Activated CD4-positive, alpha-beta T cell treated with anti-CD3 and anti-CD28 coated beads, Interleukin-2, amount 50 U/mL, for 16 hours (primary cell): Measurements from ENCODE around the gene STEAP3.
"Not testable (repeated sequence)": the region's sequence is repeated elsewhere in the genome, so short reads cannot be mapped to it uniquely, and the experiment has no call there.

Experiments
- DNase-seq: peaks from one replicate; pipeline ENCODE4 v3.0.0-alpha.2; 2020

The STEAP3 gene

DNA sequence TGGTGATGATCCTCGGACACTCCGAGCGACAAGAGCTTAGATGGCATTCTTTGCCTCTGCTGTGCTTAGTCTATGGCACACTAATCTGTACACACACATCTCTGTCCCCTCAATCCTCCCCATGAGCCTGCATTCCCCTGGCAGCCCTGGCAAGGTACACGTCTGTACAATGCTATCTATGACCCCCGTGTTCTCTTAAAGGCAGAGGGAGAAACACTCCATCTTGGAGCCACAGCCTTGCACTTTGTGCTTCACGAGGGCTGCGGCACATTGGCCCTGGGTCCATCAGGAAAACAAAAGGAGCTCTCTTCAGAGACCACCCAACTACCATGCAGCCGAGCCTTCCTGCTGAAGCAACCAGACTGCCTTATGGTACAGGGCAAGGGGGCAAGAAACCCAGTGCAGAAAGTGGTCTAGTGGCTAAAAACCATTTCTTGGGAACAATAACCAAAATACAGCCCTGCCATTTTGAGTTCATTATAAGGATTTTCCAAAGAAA, 42.5 kb downstream of the STEAP3 start:
- DNase-seq: no peak

DNA sequence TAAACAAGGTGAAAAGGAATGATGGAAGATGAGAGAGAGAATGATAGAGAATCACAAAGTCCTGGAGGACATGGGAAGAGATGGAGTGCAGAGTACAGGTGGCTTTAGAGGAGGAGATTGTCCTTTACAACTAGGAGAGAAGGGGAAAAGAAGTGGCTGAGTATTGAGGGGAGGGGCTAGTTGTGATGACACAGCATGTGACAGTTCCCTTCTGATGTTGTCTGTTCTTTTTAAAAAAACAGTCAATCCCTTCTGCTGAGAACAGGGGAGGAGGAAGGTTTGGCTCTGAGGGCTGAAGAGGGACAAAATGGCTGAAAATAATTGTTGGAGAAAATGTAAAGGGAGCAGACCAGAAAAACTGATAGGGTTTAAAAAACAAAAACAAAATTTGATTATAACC, 44.0 kb downstream of the STEAP3 start:
- no peak for DNase-seq

DNA sequence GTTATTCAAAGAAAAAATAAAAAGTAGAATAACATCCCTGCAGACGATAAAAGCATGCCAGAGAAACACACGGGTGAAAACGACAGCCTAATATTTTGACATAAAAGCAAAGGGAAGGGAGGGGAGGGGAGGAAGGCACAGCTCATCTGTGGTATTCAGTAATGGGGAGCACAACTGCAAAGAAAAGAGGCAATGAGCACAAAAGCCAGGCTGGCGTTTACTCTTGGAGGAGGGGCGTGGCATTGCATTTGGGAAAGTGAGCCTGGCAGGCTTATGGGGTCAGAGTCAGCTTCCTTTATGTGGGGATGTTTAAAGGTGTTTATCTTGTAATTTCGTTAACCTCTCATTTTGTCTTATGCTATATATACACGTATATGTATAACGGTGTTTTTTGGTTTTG, 53.2 kb downstream of the STEAP3 start:
- no peak for DNase-seq

DNA sequence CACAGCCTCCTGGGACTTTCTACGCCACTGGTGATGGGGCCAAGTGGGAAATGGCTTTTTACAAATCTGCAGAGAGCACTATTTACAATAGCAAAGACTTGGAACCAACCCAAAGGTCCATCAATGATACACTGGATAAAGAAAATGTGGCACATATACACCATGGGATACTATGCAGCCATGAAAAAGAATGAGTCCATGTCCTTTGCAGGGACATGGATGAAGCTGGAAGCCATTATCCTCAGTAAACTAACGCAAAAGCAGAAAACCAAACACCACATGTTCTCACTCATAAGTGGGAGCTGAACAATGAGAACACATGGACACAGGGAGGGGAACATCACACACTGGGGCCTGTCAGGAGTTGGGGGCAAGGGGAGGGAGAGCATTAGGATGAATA, 54.8 kb downstream of the STEAP3 start:
- DNase-seq: not testable (repeated sequence)

DNA sequence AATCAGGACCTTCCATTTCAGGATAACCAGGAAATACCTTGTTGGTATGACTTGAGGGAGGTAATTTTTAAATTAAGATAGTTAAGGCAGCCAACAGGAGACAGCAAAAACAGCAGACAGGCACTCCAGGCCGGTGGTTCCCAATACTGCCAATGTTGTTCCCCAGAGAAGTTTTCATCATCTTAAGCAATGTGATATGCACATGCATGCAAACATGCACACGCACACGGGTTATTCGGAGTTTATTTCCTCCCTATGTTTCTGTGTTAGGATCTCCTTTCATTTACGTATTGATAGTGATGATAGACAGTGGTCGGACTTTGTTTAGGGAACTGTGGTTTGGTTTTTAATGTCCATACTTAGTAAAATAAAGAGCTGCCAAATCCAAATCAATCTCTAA, 55.3 kb downstream of the STEAP3 start:
- DNase-seq: no peak

DNA sequence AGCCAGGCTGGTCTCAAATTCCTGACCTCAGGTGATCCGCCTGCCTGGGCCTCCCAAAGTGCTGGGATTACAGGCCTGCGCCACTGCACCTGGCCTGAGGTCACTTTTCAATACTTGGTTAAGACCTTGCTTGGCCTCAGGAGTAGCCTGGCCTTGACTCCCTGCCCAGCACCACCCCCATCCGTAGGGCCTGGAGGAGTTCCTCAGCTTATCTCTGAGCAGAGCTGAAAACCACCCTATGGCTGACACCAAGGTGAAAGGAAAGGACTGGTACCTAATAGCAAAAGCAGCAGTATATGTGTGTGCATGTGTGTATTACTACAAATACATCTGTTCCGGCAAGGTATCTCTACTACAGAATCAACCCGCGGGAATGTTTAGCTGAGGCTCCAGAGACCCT, 56.0 kb downstream of the STEAP3 start:
- no peak for DNase-seq

DNA sequence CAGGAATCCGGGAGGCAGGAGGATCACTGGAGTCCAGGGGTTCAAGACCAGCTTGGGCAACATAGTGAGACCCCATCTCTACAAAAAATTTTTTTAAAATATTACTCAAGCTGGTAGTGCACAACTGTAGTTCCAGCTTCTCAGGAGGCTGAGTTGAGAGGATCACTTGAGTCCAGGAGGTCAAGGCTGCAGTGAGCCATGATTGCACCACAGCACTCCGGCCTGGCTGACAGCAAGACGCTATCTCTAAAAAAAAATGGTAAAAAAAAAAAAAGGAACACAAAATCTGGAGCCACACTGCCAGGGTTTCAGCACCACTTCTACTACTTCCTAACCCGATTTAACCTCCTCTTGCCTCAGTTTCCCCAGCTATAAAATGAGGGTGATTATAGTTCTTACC, 57.0 kb downstream of the STEAP3 start:
- DNase-seq: no peak

DNA sequence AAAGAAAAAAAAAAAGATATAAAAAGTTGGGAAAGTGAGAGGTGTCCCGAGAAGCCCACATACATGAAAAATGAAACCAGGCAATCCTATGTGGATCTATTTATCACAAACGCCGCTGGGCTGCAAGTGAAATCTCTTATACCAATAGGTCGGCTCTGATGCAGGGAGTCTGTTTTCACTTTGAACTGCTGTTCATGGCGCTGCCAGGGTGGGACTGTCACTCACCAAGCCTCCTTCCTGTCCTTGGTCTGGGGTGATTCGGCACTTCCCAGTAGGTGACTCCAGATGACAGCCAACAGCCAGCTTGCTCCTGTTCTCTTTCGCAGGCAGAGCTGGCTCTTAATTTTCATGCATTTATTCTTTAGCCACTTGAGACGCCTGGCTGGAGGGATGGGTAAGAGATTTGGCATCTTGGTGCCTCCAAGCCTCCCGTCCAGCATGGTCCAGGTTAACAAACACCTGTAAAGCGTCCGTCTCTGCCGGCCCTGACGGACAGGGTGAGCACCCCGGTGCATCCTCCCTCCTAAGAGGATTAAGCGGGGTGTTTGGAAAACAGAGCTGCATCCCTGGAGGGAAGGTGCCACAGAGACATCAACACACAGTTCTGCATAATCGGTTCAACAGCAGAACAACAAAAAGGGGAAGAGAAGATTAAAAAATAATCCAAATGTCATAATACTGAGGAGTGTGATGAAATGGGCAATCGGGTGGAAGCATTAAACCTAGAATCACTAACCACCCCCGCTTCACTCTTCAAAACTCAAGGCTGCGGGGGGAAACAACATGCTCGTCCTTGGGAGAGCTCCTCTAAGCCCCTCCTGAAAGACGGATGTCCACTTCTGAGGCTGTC, 58.7 kb downstream of the STEAP3 start:
- no peak for DNase-seq

DNA sequence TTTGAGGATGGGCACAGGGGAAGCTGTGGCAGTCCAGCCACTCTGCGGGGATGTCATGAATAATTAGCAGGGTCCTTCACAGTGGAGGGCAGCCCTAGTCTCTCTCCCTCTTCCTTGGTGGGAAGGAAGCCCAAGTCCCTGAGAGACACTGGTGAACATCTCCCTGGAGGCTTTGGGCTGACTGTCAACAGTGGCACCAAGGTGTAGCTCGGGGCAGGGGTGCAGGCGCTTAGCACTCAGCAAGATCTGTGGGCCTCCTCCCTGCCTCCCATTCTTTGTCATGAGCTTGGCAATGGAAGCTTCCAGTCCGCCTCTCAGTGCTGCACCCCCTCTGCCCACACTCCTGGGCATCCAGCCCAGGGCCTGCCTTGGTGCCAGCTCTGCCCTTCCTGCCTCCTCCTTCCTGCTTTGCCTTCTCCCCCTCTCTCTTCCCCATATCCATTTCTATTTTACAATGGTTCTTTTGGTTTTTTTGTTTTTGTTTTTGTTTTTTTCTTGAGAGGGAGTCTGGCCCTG, 59.4 kb downstream of the STEAP3 start:
- no peak for DNase-seq

DNA sequence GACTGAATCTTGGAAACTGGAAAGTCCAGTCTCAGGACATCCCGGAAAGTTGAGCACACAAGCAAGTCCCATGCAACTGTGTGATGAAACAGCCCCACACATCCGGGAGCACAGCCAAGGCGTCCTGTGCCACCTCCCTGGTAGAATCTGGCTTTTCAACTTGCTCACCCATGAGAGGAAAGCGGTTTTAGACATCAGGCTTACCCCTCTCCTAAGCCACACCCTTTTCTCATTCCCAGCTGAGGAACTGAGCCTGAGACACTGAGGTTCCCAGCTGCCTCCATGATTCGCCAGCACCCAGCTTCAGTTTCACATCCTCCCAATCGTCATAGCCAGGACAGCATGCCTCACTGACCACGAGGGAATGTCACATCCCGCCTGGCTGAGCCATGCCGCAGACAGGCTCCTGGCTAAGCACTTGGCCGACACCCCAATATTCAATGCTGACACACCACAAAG, 60.3 kb downstream of the STEAP3 start:
- DNase-seq: no peak

DNA sequence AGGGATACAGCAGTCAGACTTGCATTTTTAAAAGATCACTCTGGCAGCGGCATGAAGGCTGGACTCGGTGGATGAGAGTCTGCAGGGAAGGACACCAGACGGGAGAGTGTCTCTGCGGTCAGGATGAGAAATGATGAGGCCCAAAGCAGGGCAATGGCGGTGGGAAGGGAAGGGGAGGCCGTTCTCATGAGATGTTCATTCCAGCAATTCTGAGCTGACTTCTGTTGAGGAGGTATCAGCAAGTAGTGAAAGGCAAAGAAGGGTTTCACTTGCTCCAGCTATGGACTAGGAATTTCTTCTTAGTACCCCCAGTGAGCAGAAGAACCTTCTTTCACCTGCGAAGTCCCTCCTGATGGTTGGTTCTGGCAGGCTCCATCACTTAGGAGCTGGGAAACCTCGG, 63.0 kb downstream of the STEAP3 start:
- DNase-seq: no peak

DNA sequence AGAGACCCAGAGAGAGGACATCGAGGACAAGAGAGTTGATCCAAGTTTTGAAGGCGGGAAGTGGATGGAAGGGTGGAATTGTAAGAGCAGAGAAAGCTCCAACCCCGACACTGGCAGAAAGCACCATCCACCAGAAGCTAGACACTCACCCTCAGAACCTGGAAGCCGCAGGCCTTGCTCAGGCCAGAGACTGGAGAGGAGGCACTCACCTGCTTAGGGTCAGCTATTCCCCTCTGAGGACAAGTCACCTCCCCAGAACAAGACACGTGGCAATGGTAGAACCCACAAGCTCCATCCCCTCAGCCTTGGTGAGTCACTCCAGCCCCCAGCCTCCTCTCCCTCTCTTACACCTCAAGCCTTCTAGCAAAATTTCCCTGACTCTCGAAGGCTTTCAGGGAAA, 64.9 kb downstream of the STEAP3 start:
- no peak for DNase-seq

DNA sequence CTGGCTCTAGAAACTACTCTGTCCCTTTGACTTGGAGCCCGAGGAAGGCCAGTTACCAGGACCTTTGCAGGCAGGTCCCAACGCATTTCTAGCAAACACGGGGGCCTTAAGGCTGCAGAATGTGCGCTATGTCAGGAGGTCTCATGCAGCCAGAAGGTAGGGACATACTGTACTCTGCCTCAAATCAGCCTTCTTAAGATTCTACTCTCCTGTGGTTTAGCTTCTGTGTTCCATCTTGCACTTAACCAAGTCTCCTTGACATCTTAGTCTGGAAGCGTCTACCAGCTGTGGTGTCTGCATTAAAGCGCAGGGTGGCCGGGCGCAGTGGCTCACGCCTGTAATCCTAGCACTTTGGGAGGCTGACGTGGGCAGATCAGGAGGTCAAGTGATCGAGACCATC, 65.5 kb downstream of the STEAP3 start:
- no peak for DNase-seq

DNA sequence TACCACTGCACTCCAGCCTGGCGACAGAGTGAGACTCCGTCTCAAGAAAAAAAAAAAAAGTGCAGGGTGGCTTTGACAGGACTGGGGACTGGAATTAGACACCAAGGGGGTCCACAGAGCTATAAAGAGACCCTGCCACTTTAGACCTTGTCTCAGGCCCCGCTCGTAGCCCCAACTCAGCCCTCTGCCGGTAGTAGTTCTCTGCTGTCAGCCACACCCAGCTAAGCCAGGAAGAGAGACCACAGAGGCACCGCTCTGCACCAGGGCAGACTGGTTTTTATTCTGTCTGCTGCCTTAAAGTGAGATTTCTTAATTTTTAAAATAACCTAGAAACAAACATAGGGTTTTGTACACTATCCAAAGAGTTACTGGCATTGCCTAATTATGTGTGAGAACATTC, 66.0 kb downstream of the STEAP3 start:
- DNase-seq: no peak

DNA sequence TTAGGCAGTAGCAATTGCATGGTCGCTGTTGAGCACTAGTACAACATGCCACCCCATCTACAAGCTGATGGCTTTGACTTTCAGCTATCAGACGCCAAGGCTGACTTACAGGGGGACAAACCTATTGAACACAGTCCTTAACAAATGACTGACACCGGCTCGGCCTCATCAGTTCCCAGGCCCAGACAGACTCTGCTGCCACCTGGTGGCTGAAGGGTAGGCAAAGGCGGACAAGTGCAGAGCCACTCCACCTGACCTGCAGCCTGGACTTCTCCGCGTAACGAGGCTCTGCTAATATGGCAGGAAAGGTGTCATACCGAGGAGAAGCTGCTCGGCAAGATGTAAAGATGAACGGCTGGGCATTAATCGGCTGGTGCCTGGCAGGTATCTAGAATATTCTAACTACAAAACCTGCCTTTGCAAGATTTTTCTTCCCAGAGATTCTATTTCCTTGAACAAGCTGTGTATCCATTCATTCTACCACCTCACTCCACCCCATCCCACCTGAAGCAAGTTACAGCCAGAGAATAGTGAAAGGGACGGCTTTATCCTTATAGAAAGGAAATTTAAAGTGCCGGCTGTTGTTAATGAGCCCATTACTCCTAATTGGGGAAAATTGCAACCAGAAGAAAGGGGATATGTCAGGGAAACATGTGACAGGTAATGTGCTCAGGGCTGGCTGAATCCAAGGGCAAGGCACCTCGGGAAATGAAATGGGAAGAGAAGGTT, 67.4 kb downstream of the STEAP3 start:
- peak; percentile 63 for DNase-seq

DNA sequence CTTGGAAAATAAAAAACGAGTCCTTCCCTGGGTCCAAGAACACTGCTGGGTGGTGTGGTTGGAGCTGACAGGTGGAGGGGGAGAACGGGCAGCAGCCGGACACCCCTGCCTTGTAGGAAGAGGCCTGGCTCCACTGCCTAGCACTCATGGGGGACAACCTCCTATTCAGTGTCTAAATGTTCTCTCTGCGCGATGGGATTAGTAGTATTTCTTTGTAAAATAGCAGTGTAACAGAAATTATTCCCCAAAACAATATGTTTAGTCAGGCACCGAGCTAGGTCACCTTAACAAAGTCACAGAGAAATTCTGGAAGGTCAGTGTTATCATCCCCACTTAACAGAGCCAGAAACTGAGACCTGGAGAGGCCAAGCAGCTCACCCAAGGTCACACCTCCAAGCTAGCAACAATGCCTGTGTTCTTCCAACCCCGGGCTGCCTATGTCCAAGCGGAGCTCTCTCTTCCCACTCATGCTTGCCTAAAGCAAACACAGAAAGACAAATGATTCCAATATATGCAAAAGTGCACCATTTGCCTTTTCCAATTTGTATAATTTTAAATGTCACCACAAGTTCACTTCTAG, 68.0 kb downstream of the STEAP3 start:
- no peak for DNase-seq

DNA sequence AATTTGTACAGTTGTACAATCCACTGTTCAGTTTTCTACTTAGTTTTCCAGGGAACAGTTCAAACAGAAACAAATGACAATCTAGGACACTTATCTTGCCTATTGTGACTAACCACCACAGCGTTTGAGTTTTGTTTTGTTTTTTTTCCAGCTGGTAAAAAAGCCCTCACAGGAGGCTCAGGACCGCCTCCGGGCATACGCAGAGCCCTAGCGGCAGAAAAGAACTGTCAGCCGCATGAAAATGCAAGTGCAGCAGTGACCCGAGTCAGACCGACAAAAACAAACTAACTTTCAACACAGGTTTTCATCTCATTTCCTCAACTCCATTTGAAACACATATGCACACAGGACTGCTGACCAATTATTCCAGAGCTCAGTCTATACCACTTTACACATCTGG, 68.6 kb downstream of the STEAP3 start:
- no peak for DNase-seq

DNA sequence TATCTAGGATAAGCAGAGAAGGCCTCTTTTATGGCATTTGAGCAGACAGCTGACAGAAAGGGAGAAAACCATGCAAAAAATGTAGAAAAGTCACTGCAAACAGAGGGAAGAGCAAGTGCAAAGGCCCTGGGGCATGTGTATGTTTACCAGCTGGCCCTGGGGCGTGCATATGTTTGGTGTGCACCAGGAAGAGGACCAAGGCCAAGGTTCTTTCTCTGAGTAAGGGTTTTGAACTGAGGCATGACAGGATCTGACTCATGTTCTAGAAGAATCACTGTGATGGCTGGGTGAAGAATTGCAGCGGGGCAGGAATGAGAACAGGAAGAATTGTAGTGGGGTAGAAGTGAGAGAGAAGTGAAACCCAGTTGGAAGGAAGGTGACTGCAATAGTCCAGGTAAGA, 69.6 kb downstream of the STEAP3 start:
- DNase-seq: no peak

DNA sequence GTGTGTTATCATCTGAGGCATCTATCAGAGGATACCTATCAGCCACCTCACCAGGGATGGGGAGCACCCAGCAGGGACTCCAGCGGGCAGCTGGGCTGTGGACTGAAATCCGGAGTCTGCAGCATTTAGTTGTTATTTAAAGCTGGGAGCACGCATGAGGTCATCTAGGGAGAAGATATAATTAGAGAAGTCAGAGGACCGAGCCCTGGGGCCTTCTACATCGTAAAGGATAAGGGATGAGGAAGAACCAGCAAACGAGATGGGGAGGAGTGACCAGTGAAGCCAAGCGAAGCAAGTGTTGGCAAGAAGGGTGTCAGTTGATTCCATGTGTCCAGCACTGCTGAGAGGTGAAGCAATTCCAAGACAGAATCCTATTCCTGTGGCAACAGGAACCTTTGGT, 70.3 kb downstream of the STEAP3 start:
- DNase-seq: no peak

DNA sequence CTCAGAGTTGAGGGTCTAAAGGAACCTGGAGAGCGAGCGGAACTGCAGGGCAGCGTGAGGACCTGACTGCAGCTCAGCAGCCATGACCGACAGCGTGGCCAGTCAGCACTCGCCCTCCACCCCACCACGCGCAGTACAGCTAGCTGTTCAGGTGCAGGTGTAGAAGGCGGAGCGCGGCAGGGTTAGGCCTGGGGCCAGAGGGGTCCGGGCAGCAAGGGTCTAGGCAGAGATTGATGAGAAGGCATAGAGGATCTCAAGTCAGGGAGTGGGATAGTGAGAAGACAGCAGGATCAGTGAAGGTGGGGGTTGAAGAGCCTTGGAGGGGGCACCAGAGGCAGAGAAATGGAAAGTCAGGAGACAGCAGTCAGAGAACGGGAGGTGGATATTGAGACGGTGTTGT, 71.0 kb downstream of the STEAP3 start:
- no peak for DNase-seq

DNA sequence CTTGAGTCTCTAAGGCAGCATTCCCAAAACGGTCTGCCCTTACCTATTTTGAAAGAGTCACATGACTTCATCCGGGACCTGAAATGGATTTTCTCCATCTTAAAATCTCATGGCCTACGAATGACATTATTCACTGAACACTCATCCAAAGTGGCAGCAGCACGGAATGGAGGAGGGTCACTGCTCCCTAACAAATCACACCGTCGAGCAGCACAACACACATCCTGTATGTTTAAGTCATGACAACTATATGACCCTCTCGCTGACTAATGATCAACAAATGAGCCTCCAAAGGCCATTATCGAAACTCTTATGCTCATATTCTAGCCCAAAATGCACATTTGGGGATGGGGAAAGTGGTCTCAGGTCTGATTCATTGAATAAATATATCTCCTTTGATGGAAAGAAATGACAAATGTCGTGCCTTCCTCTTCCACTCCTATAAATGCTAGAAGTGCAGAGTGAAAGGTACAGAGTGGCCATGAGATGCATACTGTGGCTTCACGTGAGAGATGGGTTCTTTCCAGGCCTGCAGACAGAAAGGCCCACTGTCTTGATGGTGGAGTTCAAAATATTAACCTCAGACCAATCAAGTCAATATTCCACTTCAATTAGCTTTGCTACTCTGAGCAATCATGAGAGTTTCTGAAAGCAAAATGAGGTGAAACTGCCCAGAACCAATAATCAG, 72.2 kb downstream of the STEAP3 start:
- no peak for DNase-seq

DNA sequence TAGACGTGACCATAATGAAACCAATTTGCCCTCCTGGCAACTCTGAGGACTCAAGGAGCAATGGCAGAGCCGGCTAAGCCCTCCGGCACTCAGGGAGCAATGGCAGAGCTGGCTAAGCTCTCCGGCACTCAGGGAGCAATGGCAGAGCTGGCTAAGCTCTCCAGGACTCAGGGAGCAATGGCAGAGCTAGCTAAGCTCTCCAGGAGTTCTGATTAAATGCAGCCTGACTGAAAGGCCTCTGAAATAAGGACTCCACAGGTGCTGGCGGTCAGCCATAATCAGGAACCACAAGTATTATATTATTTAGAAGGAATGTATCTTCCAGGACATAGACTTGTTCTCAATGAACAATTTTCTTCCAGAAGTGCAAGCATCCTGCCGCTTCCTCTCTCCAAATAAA, 77.8 kb downstream of the STEAP3 start:
- no peak for DNase-seq

DNA sequence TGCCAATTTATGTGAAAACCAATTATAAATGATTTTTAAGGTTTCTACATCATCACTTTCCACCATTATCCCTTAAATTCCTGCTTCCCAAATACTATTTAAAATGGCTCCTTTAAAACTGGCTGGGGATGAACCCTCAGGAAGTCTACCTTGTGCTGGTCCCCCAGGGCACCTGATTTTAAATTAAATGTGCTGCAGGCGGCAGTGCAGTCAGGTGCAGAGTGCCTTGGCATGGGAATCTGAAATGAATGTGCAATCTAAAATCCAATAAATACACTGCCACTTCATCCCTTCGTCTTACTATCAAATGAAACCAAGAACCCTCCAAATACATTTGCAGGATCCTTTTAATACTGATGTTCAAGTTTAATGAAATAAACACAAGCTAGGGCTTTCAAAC, 81.2 kb downstream of the STEAP3 start:
- no peak for DNase-seq
